ENCODE results near the gene MRPL36. TPM values are rescaled to one million over a fixed set of nuclear protein-coding genes. Genes with fewer than 3 reads are reported as not detected.

MRPL36 gene
- total RNA-seq, 1 donor, result 26.7 TPM

DNA sequence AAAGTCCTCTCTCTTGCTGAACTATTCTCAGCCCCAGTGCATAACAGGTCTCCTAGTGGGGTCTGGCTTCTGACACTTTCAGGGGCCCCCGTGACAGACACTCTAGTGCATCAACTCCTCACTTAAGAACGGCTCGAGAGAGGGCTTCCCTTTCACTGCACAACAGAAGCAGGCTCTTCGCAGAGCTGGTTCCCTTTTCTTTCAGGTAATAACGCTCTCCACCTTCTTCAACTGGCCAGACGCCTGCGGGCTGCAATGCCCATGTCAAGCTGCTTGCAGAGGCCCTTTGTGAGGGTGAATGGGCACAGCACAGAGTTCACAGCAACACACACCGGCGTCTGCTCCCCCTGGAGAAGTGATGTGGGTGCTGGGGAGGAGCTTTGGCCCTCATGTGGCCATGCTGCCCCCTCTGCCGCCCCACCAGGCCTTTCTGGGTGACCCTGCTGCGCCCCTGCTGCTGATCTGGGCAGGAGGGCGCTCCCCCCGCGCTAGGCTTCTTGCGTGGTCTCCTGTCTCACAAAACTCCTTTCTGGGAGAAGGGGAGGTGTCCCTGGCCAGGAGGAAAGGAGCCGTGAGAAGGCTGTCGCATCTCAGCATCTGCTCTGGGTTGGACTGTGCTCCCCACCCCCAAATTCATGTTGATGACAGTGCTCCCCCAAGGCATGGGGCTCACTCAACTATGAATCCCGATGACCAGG lies 2.4 kb downstream of the MRPL36 start:
- no peak for DNase-seq (ENCODE audit: low read depth in 2 of 3, low spot score in 2 of 3)

DNA sequence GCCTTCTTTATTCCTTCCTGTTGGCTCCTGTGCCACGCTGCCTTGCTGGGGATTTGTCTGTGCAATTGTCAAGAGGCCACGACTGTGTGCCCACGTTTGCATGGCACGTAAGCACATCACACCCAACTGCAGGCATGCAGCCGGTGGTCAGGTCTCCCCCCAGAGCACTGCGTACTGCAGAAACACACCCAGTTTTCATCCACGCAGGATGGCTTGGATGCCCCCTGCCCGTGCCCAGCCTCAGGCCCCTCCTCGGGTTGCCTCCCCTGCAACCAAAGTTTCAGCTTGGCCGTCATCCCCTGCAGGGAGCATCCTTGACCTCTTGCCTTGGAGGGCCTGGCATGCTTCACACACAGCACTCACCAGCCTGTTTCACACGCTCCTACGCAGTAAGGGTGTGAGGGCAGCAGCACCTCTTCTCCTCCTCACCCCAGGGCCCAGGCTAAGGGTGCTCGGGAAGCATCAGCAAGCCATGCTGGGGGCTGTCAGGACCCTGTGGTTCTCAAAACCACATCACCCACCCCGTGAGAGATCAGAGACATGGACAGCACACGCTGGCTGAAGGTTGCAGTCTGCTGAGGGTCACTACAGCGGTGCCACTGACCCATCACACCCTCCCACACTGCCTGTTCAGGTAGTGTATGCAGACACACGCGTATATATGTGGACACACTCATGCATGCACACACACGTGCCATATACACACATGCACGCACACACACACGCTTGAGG lies 3.1 kb downstream of the MRPL36 start:
- no peak for DNase-seq (ENCODE audit: low read depth in 2 of 3, low spot score in 2 of 3)

DNA sequence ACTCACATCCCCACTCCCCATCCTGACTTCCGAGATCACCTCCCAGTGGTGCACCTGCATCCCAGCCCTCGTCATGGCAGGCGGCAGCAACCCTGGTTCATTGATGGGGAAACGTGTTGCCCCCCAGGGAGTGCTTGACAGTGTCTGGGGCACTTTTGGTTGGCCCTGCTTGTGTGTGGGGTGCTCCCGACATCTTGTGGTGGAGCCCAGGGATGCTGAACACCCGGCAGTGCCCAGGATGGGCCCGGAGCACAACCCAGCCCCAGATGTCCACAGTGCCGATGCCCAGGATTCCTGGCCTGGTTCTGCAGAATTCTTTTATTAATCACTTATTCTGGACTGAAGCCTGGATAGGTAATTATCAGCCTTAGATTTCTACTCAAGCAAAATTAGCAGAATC lies 3.7 kb downstream of the MRPL36 start:
- no peak for DNase-seq (ENCODE audit: low read depth in 2 of 3, low spot score in 2 of 3)

DNA sequence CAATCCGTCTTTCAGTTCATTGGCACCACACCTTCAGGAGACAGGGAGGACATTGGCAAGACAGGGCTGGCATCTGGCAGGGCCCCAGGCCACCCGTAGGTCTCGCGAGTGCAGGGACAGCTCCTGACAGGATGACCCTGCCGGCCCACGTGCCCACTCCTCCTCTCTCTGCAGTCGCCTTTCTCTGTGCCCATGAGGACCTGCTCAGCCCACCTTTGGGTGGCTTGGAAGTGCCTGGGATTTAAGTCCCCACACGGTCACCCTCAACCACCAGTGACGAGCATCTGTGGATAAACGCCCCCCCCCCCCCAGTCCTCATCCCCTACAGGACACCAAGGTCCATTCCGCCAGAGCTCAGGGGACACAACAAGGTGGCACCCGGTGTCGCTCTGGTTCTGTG lies 4.1 kb downstream of the MRPL36 start:
- no peak for DNase-seq (ENCODE audit: low read depth in 2 of 3, low spot score in 2 of 3)

DNA sequence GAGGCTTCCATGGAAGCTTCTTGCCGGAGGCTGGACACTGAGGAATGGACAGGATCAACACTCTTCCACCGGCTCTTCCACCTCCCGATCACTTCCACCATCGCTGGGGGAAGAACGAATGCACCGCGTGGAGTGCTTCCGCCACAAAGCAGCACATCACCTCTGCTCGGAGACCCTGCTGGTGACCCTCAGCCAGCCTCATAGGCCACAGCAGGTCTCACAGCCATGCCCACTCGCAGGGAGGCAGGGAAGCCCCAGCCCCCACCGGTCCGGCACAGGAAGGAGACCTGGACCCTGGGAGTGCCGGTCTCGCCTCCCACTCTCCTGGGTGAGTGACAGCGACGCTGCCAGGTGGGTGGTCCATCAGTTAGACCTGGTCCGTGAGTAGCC lies 4.7 kb downstream of the MRPL36 start:
- no peak for DNase-seq (ENCODE audit: low read depth in 2 of 3, low spot score in 2 of 3)

DNA sequence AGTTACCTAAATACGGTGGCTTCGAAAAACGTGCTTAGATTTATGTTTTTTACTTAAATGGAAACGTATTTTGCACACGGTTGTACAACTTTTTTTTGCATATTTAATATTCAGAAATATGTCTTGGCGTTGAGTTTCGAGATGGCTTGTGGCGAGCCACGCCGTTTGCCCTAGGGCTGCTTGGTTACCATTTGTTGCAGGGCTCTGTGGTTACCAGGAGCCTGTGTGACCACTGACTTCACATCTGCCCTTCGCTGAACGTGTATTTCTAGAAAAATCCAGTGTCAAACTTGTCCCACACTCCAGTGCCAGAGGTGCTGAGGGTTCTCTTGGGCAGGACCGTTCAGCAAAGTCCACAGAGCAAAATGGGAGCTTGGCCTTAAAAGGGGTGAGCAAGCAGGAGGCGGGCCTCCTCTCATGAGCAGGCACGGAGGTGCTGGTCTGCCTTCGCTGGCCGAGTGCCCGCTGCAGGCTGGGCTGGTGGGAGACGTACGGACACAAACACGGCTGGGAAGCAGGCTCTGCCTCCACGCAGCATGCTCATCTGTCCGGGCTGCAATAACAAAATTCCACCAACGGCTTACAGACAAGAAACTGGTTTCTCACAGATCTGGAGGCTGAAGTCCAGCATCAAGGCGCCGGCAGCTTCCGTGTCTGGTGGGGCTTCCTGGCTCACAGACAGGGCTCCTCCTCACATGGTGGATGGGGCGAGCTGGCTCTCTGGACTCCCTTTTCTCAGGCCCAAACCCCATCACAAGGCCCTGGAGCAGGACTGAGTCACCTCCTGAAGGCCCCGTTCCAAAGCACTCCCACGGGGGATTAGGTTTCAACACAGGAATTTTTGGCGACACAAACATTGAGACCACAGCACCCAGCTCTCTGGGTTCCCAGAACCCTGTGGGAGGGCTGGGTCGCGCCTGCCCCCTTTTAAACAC lies 5.4 kb downstream of the MRPL36 start:
- no peak for DNase-seq (ENCODE audit: low read depth in 2 of 3, low spot score in 2 of 3)

DNA sequence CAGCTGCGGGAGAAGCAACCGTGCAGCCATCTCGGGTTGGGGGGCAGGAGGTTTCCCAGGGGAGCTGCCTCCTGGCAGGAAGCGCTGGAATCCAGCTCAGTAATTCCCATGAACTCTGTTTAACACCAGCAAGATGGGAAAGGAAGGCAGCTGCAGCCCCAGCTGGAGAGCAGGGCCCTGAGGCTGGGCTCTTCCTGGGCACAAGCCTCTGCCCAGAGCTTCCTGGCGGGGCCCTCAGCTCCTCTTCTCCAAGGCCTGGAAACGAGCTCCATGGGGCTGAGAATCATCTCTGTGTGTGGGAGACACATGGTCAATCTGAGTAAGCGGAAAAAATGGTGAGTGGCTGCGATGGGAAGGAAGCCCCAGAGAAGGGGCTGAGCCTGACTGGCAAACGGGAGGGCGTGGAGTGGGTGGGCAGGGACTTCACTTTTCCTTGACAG lies 6.3 kb downstream of the MRPL36 start:
- no peak for DNase-seq (ENCODE audit: low read depth in 2 of 3, low spot score in 2 of 3)

DNA sequence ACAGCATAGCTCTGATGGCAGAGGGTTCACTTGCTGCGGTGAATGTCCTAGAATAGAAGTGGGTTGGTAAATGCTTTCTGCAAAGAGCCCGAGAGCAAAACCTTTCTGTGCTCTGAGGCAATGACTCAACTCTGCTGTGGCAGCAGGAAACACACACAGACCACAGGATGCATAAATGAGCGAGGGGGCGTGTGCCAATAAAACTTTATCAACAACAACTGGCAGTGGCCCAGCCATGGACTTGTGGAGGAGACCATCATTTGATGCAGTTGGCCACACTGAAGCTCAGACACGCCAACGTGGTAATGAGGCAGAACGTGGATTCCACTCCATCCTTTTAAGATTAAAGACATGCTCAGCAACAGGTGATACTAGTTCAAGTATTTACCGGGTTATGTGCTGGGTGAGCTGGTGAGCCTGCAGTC lies 6.8 kb downstream of the MRPL36 start:
- DNase-seq (ENCODE audit: low read depth in 2 of 3, low spot score in 2 of 3), result peak; percentile 50 to 72 (median 57)

DNA sequence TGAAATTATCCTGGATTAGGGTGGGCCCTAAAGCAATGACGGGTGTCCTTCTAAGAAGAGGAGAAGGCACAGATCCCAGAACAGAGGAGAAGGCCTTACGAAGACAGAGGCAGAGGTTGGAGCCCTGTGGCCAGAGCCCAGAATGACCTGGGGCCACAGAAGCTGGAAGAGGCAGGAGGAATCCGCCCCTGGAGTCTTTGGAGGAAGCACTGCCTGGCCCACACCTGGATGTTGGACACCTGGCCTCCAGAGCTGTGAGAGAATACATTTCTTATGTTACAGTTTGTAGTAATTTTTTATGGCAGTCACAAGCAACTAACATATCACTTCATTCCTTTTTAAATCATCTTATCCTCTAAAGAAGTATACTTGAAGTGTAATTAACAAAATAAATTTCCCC lies 8.5 kb downstream of the MRPL36 start:
- no peak for DNase-seq (ENCODE audit: low read depth in 2 of 3, low spot score in 2 of 3)

DNA sequence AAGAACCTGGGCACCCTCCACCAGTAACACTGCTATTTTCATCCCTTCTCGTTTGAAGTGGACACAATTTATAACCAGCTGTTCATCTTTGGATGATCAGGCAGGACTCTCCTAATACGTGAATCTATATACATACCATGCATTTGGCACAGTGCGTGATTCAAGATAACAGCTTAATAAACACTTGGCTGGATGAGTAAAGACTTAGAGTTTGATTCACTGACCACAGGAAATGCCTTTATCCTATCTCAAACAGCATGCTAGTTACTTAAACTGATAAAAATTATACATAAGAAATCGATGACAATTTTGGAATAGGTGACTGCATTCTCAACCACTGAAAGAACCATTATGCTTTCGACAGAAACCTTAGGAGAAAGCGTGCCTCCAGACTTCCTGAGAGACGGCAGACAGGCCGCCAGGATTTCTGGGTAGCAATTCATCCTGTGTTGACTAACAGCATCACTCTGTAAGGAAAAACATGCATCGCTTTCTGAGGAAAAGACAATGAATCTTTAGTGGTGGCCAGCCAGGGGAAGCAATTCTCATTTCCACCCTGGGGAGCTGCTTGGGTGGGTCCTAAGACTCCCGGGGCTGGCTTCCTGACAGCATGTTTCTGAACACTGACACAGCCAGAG lies 9.7 kb downstream of the MRPL36 start:
- DNase-seq (ENCODE audit: low read depth in 2 of 3, low spot score in 2 of 3), result no peak

DNA sequence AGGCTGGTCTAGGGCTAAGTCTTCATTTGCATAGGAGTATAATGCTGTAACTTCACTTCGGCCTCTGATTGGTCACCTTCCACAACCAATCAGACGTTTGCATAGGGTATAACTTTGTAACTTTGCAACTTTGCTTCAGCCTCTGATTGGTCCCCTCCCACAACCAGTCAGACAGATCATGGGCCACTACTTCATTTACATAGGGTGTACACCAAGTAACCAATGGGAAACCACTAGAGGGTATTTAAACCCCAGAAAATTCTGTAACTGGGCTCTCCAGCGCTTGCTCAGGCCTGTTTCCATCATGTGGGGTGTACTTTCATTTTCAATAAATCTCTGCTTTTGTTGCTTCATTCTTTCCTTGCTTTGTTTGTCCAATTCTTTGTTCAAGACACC lies 10.2 kb downstream of the MRPL36 start:
- peak in 1 of 3 donors; percentile 9 for DNase-seq (ENCODE audit: low read depth in 2 of 3, low spot score in 2 of 3)

DNA sequence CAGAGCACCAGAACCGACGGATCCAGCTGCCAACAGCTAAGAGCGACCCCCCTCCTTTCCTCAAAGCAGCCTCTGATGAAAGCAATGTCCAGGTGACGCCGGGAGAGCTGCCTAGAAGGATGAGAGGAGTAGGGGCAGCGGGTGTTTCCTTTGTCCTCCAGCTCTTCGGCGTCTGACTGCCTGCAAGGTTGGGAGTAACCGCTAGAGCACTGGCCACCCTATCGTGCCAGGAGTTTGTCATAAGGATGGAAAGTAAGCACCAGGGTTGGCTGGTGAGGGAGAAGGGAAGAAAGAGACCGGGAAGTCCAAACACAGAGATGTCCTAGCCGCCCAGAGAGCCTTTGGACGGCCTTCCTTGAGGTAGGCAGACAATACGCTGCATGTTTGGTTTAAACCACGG lies 10.8 kb downstream of the MRPL36 start:
- DNase-seq (ENCODE audit: low read depth in 2 of 3, low spot score in 2 of 3), result no peak

DNA sequence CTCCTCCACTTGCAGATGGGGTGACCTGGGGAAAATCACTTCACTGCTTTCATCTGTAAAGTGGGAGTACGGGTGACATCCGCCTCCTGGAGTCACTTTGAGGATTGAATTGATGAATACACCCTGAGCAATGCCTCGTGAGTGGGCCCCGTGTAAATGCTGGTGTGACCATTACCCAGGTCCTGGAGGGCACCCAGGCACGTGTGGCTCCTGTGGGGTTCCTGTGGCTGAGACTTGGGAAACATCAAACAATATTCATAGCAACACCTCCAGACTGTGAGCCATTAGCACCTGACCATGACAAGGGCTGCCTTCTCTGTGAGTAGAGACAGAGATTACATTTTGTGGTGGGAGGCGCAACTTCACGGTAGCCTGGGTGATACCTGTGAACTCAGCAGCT lies 11.4 kb downstream of the MRPL36 start:
- no peak for DNase-seq (ENCODE audit: low read depth in 2 of 3, low spot score in 2 of 3)

DNA sequence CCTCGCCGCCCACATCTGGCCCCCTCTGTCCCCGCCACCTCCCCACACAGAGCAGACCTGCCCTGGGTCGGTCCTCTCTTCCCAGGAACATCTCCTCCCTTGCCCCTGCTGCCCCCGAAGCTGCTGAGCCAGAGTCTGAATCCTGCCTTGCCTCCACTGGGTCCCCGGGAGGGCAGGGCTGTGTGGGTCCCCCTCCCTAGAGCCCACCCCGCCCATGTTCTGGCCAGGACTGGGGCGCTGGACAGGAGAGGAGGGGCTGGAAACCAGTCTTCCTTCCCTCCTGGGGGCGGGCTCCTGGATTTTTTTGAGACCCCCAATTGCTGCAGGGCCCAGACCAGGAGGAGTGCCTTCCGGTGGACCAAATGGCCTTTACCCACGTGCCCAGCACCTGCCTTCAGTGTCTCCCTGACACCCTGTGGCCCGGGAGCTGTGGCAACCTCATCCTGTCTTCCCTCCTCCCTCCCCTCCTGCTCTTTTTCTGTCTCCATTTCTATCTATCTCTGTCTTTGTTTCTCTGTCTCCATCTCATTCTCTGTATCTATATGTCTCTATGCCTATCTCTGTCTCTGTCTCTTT lies 12.1 kb downstream of the MRPL36 start:
- no peak for DNase-seq (ENCODE audit: low read depth in 2 of 3, low spot score in 2 of 3)

DNA sequence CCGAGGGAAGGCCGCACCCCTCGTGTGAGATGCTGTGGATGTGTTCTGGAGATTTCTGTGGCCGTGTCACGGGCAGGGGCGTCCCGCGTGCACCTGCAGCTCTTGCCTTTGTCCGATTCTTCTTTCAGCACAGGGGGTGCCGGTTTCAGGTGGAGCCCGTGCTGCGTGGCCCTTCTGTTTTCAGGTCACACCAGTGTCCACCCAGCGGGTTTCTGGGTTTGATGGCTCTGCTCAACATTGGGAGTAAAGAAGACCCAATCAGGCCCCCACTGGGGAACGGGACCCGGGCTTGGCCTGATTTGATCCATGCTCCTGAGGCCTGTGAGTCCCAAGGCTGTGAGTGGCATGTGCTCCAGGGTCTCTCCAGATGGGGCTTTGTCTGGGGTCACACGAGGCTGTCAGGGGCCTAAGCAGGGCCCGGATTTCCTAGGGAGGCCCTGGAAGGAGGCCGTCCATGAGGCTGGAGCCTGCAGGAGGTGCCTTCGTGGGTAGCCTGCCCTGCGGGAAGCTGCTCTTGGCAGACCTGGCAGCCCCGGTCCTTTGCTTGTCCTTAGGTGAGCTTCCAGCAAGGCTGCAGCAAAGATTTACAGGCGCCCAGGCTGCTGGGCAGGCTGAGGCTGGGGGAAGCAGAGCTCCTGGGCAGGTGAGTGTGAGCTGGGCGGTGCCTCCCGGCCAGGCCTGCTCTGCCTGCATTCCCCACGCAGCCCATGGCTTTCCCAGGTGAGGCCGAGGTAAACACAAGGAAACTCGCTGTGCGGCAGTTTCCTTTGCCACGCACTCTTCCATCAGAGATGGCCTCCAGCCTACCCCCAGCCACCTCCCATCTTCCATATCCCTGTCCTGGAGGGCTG lies 12.8 kb downstream of the MRPL36 start:
- DNase-seq (ENCODE audit: low read depth in 2 of 3, low spot score in 2 of 3), result no peak

DNA sequence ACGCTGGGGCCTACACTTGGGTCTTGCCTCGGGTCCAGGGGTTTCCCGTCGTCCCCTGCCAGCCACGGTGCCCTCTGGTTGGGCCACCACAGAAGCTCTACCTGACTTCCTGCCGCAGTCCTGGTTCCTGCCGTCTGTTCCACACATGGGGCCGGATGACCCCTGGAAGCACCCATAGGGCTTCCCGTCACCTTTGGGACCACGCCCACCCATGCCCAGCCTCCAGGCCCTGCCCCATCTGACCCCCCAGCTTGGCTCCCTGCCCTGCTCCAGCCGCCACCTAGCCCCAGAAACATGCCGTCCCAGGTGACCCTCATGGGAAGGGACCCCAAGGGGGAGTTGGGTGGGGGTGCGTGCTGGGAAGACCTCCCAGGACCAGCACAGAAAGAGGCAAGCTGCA lies 13.7 kb downstream of the MRPL36 start:
- no peak for DNase-seq (ENCODE audit: low read depth in 2 of 3, low spot score in 2 of 3)

DNA sequence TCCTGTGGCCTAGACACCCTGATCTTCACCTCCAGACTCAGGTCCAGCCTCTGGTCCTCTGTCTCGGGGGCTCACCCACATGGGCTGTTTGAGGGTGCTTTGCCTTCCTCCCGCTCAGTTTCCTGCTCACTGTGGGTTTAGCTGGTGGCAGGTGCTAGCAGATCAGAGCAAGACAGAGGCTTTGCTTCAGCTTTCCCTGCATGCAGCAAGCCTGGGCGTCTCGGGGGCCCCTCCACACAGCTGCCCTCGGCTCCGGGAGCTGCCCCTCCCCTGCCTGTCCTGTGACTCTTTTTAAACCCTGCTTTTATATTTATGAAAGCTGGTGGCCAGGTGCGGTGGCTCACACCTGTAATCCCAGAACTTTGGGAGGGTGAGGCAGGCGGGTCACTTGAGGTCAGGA lies 14.6 kb downstream of the MRPL36 start:
- DNase-seq (ENCODE audit: low read depth in 2 of 3, low spot score in 2 of 3), result no peak

DNA sequence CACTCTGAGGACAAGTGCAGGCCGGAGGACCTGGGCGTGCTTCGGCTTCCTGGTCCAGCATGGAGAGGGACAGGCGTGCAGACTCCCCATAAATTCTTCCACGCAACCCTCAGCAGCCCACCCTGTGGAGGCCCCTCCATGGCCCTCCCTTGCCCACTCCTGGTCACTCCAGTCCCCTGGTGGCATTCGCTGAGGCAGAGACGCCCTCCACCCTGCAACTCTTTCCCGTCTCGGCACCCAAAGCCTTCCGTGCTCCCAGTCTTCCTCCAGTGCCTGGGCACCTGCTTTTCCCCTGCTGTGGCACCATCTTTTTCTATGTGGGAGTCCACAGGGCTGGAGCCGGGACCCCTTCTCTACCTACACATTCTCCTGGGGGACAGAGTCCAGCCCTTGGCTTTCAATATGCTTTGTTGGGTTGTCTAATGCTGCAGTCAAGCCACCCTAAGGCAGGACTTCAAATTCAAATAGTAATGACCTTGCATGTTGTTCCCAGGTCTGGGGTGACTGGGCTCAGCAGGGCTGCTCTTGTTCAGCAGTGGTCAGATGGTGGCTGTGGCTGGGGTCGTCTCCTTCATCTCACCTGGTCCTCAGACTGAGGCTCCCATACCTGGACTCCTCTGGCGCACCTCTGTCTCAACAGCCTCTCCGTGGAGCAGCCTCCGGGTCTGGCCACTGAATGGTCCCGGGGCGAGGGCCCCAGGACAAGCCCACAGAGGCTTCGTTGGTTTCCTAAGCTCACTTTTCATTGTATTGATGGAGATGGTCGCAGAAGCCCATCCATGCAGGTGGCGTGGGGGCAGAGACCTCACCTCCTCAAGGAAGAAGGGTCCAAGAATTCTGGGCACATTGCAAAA lies 15.2 kb downstream of the MRPL36 start:
- DNase-seq (ENCODE audit: low read depth in 2 of 3, low spot score in 2 of 3), result no peak

DNA sequence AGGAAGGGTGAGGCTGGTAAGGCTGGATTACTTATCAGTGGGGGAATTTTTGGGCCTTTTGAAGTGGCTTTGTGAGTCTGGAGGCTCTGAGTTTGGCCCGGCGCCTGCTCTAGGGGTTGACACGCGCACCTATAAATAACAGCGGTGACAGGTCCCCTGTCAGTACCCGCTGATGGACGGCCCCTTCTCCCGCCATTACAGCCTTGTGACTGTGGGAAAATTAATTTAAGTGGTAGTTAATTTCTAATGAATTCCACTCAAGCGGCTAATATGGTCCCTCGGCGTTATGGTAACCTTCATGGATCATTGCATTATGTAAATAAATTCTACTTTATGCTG lies 16.5 kb downstream of the MRPL36 start:
- DNase-seq (ENCODE audit: low read depth in 2 of 3, low spot score in 2 of 3), result no peak
